Suprapubic skin (tissue), 3 donors: ENCODE results near the gene MOCS3.

Experiments
- EP300 ChIP-seq: sonication (generic); formaldehyde crosslinking; IDR thresholded peaks from one replicate; pipeline ENCODE4 v1.6.1; 2017; ENCODE audit warnings: antibody characterized with exemption
- TF ChIP-seq, protein P1 (sequence below), 2 donors: fragments of 200-600 bp in 1 of 2; fragments of 450-650 bp in 1 of 2; sonication (generic) in 1 of 2; IDR thresholded peaks; one replicate each; pipeline ENCODE4 v1.5.1; 2016 to 2019; ENCODE audit warnings: antibody characterized with exemption in 2 of 2, mild to moderate bottlenecking in 1 of 2, moderate library complexity in 1 of 2

DNA sequence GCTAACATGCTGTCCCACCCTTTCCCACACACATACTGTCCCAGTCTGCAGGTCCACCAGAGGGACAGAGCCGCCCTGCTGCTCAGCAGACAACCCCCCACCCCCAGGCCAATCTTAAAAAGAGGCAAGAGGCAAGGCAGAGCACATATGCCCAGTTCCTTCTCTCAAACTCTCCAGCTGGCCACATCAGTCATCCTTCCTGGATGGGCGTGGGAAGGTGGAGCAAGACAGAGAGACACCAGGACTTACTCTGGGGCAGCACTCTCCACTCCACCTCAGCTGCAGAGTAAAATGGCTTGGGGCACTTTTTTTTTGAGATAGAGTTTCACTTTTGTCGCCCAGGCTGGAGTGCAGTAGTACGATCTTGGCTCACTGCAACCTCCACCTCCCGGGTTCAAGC, 10.8 kb downstream of the MOCS3 start:
- TF ChIP-seq, protein P1, sequence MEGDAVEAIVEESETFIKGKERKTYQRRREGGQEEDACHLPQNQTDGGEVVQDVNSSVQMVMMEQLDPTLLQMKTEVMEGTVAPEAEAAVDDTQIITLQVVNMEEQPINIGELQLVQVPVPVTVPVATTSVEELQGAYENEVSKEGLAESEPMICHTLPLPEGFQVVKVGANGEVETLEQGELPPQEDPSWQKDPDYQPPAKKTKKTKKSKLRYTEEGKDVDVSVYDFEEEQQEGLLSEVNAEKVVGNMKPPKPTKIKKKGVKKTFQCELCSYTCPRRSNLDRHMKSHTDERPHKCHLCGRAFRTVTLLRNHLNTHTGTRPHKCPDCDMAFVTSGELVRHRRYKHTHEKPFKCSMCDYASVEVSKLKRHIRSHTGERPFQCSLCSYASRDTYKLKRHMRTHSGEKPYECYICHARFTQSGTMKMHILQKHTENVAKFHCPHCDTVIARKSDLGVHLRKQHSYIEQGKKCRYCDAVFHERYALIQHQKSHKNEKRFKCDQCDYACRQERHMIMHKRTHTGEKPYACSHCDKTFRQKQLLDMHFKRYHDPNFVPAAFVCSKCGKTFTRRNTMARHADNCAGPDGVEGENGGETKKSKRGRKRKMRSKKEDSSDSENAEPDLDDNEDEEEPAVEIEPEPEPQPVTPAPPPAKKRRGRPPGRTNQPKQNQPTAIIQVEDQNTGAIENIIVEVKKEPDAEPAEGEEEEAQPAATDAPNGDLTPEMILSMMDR (IDR thresholded peaks at IDR 0.05): no peak
- TF ChIP-seq EP300: no peak
